Sigmoid colon (tissue), 3 donors: ENCODE data around the gene CLTB.

Source experiments
- POLR2A ChIP-seq, 2 donors: fragments of 450-650 bp; IDR thresholded peaks; one replicate each; pipeline ENCODE4 v1.6.1; 2016; ENCODE audit warnings: antibody characterized with exemption in 2 of 2, mild to moderate bottlenecking in 2 of 2, moderate library complexity in 2 of 2
- TF ChIP-seq, protein P1 (sequence below), 4 experiments: fragments of 450-650 bp in 3 of 4; fragments of 200-600 bp in 1 of 4; IDR thresholded peaks; one replicate each; pipeline ENCODE4 v1.5.1; 2016 to 2019; ENCODE audit warnings: antibody characterized with exemption in 4 of 4, mild to moderate bottlenecking in 3 of 4, moderate library complexity in 2 of 4

- TF ChIP-seq POLR2A (IDR thresholded peaks at IDR 0.05) = no peak
- TF ChIP-seq, protein P1, sequence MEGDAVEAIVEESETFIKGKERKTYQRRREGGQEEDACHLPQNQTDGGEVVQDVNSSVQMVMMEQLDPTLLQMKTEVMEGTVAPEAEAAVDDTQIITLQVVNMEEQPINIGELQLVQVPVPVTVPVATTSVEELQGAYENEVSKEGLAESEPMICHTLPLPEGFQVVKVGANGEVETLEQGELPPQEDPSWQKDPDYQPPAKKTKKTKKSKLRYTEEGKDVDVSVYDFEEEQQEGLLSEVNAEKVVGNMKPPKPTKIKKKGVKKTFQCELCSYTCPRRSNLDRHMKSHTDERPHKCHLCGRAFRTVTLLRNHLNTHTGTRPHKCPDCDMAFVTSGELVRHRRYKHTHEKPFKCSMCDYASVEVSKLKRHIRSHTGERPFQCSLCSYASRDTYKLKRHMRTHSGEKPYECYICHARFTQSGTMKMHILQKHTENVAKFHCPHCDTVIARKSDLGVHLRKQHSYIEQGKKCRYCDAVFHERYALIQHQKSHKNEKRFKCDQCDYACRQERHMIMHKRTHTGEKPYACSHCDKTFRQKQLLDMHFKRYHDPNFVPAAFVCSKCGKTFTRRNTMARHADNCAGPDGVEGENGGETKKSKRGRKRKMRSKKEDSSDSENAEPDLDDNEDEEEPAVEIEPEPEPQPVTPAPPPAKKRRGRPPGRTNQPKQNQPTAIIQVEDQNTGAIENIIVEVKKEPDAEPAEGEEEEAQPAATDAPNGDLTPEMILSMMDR (IDR thresholded peaks at IDR 0.05) = no peak
Observed at GRCh38 chr5:176362233-176362490, 54.2 kb downstream of the CLTB start.
